HEK293 (cell line): ENCODE results near the gene ABHD14A.

Source experiments
- CTCF ChIA-PET: fragments of 350-600 bp; formaldehyde crosslinking; extraction: SDS; loops from one replicate; lab custom pipeline; 2021; ENCODE audit warnings: antibody characterized with exemption; lab: Yijun Ruan, JAX
- POLR2A ChIA-PET: fragments of 300-600 bp; formaldehyde crosslinking; extraction: SDS; loops from one replicate; lab custom pipeline; 2020; ENCODE audit warnings: antibody characterized with exemption, inconsistent platforms; lab: Yijun Ruan, JAX
- H3K27ac ChIP-seq: fragments of 200-500 bp; sonication (Bioruptor generic); 2 replicates; pipeline ENCODE4 v1.5.1; 2014; ENCODE audit warnings: low read depth, low read length, control low read depth, inconsistent platforms; ENCODE audit errors: extremely low read depth
- H3K36me3 ChIP-seq, 2 experiments: fragments of 200-500 bp in 1 of 2; sonication (Bioruptor generic) in 1 of 2; 1 replicate in 1 of 2; 2 replicates in 1 of 2; pipeline ENCODE4 v1.5.1; 2014 to 2017; ENCODE audit warnings: inconsistent platforms in 2 of 2, low read length in 2 of 2; ENCODE audit not compliant: control insufficient read depth in 2 of 2, insufficient read depth in 1 of 2
- H3K4me1 ChIP-seq: fragments of 200-500 bp; sonication (Bioruptor generic); 2 replicates; pipeline ENCODE4 v1.5.1; 2014; ENCODE audit warnings: mild to moderate bottlenecking, low read length, inconsistent platforms; ENCODE audit not compliant: control insufficient read depth, insufficient read depth
- H3K4me3 ChIP-seq: 2 replicates; pipeline ENCODE4 v1.5.1; 2011; ENCODE audit warnings: low read depth, mild to moderate bottlenecking, control low read depth, low read length, moderate library complexity
- H3K9me3 ChIP-seq: fragments of 200-500 bp; sonication (Bioruptor generic); 2 replicates; pipeline ENCODE4 v1.5.1; 2014; ENCODE audit warnings: low read depth, low read length, inconsistent platforms; ENCODE audit not compliant: control insufficient read depth, insufficient read depth
- EGR2 ChIP-seq: fragments of 450-650 bp; formaldehyde crosslinking; IDR thresholded peaks from 2 replicates; pipeline ENCODE4 v1.5.1; 2016; ENCODE audit warnings: low read depth, missing biosample characterization, missing genetic modification characterization
- FEZF1 ChIP-seq: fragments of 450-650 bp; formaldehyde crosslinking; IDR thresholded peaks from 2 replicates; pipeline ENCODE4 v1.5.1; 2016; ENCODE audit warnings: missing biosample characterization, missing genetic modification characterization
- HOXA7 ChIP-seq: sonication (generic); formaldehyde crosslinking; IDR thresholded peaks from 2 replicates; pipeline ENCODE4 v1.8.1; 2022; ENCODE audit warnings: missing genetic modification reagents, borderline replicate concordance
- PRDM1 ChIP-seq: fragments of 450-650 bp; formaldehyde crosslinking; IDR thresholded peaks from 2 replicates; pipeline ENCODE4; 2016; ENCODE audit warnings: missing biosample characterization, missing genetic modification characterization
- SP2 ChIP-seq: fragments of 450-650 bp; formaldehyde crosslinking; IDR thresholded peaks from 2 replicates; pipeline ENCODE4 v1.5.1; 2016; ENCODE audit warnings: missing biosample characterization, missing genetic modification characterization
- TCF7L2 ChIP-seq: IDR thresholded peaks from 2 replicates; pipeline ENCODE4 v1.6.1; 2011; ENCODE audit warnings: low read depth, mild to moderate bottlenecking, inconsistent platforms, low read length, moderate library complexity, borderline replicate concordance
- ZEB2 ChIP-seq: fragments of 450-650 bp; formaldehyde crosslinking; IDR thresholded peaks from 2 replicates; pipeline ENCODE4 v1.5.1; 2016; ENCODE audit warnings: missing biosample characterization, missing genetic modification characterization
- ZFP69B ChIP-seq: fragments of 450-650 bp; formaldehyde crosslinking; IDR thresholded peaks from 2 replicates; pipeline ENCODE4 v1.5.1; 2016; ENCODE audit warnings: missing biosample characterization, missing genetic modification characterization
- ZNF223 ChIP-seq: fragments of 450-650 bp; formaldehyde crosslinking; IDR thresholded peaks from 2 replicates; pipeline ENCODE4 v1.5.1; 2016; ENCODE audit warnings: missing biosample characterization, missing genetic modification characterization
- ZNF239 ChIP-seq: fragments of 450-650 bp; formaldehyde crosslinking; IDR thresholded peaks from 2 replicates; pipeline ENCODE4 v1.5.1; 2016; ENCODE audit warnings: missing biosample characterization, missing genetic modification characterization
- ZNF366 ChIP-seq: fragments of 450-650 bp; formaldehyde crosslinking; conservative IDR thresholded peaks from 2 replicates; pipeline ENCODE4 v1.5.1; 2016; ENCODE audit warnings: missing biosample characterization, missing genetic modification characterization
- ZNF747 ChIP-seq: fragments of 450-650 bp; formaldehyde crosslinking; IDR thresholded peaks from 2 replicates; pipeline ENCODE4 v1.5.1; 2016; ENCODE audit warnings: missing biosample characterization, missing genetic modification characterization
- TF ChIP-seq, protein P1 (sequence below): fragments of 450-650 bp; formaldehyde crosslinking; IDR thresholded peaks from 2 replicates; pipeline ENCODE4 v1.5.1; 2017; ENCODE audit warnings: missing biosample characterization, mild to moderate bottlenecking, missing genetic modification characterization, moderate library complexity
- TF ChIP-seq, protein P2 (sequence below): fragments of 450-650 bp; formaldehyde crosslinking; IDR thresholded peaks from 2 replicates; pipeline ENCODE4 v1.5.1; 2016; ENCODE audit warnings: missing biosample characterization, missing genetic modification characterization
- TF ChIP-seq, protein P3 (sequence below): fragments of 450-650 bp; formaldehyde crosslinking; IDR thresholded peaks from 2 replicates; pipeline ENCODE4 v1.5.1; 2016; ENCODE audit warnings: missing biosample characterization, missing genetic modification characterization
- TF ChIP-seq, protein P4 (sequence below): fragments of 450-650 bp; formaldehyde crosslinking; IDR thresholded peaks from 2 replicates; pipeline ENCODE4 v1.5.1; 2016; ENCODE audit warnings: missing biosample characterization, missing genetic modification characterization, borderline replicate concordance
- TF ChIP-seq, protein P5 (sequence below): fragments of 450-650 bp; formaldehyde crosslinking; IDR thresholded peaks from 2 replicates; pipeline ENCODE4 v1.5.1; 2016; ENCODE audit warnings: missing biosample characterization, missing genetic modification characterization, borderline replicate concordance
- TF ChIP-seq, protein P6 (sequence below): fragments of 450-650 bp; formaldehyde crosslinking; IDR thresholded peaks from 2 replicates; pipeline ENCODE4 v1.5.1; 2017; ENCODE audit warnings: missing biosample characterization, missing genetic modification characterization

Gene ABHD14A

DNA sequence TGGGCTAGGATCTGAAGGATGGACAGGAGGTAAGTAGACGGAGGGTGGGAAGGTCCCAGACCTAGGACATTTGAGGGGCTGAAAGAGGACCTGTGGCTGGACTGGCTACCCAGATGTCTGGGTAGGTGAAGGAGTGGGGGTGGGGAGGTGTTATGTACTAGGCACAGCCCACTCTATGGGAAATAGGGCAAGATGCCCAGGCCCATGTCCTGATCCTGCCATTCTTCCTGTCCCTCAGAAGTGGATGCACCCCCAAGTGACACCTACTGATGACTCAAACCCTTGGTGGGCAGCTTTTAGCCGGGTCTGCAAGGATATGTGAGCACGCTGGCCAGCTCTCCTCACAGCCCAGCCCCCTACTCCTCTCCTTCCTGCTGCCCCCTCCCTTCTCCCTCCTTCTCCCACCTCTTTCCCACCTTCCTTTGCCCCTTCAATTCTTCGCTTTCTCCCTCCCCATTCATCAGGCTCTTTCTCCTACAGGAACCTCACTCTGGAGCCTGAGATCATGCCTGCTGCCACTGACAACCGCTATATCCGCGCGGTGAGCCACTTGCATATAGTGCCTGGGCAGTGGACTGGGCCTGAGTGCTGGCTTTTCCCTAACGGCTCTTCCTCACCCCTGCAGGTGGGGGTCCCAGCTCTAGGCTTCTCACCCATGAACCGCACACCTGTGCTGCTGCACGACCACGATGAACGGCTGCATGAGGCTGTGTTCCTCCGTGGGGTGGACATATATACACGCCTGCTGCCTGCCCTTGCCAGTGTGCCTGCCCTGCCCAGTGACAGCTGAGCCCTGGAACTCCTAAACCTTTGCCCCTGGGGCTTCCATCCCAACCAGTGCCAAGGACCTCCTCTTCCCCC, 13.7 kb downstream of the ABHD14A start:
- Histone ChIP-seq H3K27ac (no peak overlapping the region), H3K36me3 (peaks cover 0 to 23% of the 10 kb centered on the region in 2 experiments; a peak in 2 of 3 replicates), H3K4me1 (no peaks in the 10 kb centered on the region), H3K4me3 (no peak overlapping the region), H3K9me3 (no peaks in the 10 kb centered on the region)
- ChIA-PET POLR2A (interaction anchor here (0.8 kb wide), 1 partner anchor 14 kb away, joined by 3 read pairs; the partner anchor contains the start of gene ABHD14A), CTCF (interaction anchor here (0.6 kb wide), 1 partner anchor 233 kb away, joined by 3 read pairs; no protein-coding TSS in a partner anchor)
- TF ChIP-seq, protein P1, sequence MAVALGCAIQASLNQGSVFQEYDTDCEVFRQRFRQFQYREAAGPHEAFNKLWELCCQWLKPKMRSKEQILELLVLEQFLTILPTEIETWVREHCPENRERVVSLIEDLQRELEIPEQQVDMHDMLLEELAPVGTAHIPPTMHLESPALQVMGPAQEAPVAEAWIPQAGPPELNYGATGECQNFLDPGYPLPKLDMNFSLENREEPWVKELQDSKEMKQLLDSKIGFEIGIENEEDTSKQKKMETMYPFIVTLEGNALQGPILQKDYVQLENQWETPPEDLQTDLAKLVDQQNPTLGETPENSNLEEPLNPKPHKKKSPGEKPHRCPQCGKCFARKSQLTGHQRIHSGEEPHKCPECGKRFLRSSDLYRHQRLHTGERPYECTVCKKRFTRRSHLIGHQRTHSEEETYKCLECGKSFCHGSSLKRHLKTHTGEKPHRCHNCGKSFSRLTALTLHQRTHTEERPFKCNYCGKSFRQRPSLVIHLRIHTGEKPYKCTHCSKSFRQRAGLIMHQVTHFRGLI (tag by site-specific recombination), result peak; percentile 85
- TF ChIP-seq ZNF747 (tag by site-specific recombination), result no peak
- TF ChIP-seq ZFP69B, result no peak
- TF ChIP-seq FEZF1 (tag by site-specific recombination), result no peak
- TF ChIP-seq ZNF223 (tag by site-specific recombination), result no peak
- TF ChIP-seq, protein P2, sequence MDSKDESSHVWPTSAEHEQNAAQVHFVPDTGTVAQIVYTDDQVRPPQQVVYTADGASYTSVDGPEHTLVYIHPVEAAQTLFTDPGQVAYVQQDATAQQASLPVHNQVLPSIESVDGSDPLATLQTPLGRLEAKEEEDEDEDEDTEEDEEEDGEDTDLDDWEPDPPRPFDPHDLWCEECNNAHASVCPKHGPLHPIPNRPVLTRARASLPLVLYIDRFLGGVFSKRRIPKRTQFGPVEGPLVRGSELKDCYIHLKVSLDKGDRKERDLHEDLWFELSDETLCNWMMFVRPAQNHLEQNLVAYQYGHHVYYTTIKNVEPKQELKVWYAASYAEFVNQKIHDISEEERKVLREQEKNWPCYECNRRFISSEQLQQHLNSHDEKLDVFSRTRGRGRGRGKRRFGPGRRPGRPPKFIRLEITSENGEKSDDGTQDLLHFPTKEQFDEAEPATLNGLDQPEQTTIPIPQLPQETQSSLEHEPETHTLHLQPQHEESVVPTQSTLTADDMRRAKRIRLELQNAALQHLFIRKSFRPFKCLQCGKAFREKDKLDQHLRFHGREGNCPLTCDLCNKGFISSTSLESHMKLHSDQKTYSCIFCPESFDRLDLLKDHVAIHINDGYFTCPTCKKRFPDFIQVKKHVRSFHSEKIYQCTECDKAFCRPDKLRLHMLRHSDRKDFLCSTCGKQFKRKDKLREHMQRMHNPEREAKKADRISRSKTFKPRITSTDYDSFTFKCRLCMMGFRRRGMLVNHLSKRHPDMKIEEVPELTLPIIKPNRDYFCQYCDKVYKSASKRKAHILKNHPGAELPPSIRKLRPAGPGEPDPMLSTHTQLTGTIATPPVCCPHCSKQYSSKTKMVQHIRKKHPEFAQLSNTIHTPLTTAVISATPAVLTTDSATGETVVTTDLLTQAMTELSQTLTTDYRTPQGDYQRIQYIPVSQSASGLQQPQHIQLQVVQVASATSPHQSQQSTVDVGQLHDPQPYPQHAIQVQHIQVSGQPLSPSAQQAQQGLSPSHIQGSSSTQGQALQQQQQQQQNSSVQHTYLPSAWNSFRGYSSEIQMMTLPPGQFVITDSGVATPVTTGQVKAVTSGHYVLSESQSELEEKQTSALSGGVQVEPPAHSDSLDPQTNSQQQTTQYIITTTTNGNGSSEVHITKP (tag by site-specific recombination), result peak; percentile 54
- peak; percentile 44; the same call in 1 of the 2 replicates for TF ChIP-seq SP2 (tag by site-specific recombination)
- TF ChIP-seq, protein P3, sequence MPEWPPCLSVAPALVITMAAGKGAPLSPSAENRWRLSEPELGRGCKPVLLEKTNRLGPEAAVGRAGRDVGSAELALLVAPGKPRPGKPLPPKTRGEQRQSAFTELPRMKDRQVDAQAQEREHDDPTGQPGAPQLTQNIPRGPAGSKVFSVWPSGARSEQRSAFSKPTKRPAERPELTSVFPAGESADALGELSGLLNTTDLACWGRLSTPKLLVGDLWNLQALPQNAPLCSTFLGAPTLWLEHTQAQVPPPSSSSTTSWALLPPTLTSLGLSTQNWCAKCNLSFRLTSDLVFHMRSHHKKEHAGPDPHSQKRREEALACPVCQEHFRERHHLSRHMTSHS (tag by site-specific recombination), result no peak
- TF ChIP-seq TCF7L2, result no peak
- peak; percentile 48 for TF ChIP-seq EGR2
- TF ChIP-seq, protein P4, sequence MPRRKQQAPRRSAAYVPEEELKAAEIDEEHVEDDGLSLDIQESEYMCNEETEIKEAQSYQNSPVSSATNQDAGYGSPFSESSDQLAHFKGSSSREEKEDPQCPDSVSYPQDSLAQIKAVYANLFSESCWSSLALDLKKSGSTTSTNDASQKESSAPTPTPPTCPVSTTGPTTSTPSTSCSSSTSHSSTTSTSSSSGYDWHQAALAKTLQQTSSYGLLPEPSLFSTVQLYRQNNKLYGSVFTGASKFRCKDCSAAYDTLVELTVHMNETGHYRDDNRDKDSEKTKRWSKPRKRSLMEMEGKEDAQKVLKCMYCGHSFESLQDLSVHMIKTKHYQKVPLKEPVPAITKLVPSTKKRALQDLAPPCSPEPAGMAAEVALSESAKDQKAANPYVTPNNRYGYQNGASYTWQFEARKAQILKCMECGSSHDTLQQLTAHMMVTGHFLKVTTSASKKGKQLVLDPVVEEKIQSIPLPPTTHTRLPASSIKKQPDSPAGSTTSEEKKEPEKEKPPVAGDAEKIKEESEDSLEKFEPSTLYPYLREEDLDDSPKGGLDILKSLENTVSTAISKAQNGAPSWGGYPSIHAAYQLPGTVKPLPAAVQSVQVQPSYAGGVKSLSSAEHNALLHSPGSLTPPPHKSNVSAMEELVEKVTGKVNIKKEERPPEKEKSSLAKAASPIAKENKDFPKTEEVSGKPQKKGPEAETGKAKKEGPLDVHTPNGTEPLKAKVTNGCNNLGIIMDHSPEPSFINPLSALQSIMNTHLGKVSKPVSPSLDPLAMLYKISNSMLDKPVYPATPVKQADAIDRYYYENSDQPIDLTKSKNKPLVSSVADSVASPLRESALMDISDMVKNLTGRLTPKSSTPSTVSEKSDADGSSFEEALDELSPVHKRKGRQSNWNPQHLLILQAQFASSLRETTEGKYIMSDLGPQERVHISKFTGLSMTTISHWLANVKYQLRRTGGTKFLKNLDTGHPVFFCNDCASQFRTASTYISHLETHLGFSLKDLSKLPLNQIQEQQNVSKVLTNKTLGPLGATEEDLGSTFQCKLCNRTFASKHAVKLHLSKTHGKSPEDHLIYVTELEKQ (tag by site-specific recombination), result no peak
- TF ChIP-seq, protein P5, sequence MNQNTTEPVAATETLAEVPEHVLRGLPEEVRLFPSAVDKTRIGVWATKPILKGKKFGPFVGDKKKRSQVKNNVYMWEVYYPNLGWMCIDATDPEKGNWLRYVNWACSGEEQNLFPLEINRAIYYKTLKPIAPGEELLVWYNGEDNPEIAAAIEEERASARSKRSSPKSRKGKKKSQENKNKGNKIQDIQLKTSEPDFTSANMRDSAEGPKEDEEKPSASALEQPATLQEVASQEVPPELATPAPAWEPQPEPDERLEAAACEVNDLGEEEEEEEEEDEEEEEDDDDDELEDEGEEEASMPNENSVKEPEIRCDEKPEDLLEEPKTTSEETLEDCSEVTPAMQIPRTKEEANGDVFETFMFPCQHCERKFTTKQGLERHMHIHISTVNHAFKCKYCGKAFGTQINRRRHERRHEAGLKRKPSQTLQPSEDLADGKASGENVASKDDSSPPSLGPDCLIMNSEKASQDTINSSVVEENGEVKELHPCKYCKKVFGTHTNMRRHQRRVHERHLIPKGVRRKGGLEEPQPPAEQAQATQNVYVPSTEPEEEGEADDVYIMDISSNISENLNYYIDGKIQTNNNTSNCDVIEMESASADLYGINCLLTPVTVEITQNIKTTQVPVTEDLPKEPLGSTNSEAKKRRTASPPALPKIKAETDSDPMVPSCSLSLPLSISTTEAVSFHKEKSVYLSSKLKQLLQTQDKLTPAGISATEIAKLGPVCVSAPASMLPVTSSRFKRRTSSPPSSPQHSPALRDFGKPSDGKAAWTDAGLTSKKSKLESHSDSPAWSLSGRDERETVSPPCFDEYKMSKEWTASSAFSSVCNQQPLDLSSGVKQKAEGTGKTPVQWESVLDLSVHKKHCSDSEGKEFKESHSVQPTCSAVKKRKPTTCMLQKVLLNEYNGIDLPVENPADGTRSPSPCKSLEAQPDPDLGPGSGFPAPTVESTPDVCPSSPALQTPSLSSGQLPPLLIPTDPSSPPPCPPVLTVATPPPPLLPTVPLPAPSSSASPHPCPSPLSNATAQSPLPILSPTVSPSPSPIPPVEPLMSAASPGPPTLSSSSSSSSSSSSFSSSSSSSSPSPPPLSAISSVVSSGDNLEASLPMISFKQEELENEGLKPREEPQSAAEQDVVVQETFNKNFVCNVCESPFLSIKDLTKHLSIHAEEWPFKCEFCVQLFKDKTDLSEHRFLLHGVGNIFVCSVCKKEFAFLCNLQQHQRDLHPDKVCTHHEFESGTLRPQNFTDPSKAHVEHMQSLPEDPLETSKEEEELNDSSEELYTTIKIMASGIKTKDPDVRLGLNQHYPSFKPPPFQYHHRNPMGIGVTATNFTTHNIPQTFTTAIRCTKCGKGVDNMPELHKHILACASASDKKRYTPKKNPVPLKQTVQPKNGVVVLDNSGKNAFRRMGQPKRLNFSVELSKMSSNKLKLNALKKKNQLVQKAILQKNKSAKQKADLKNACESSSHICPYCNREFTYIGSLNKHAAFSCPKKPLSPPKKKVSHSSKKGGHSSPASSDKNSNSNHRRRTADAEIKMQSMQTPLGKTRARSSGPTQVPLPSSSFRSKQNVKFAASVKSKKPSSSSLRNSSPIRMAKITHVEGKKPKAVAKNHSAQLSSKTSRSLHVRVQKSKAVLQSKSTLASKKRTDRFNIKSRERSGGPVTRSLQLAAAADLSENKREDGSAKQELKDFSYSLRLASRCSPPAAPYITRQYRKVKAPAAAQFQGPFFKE (tag by site-specific recombination), result 0 out of 2 replicates have a peak, but pooled peaks have one; percentile 39
- no peak for TF ChIP-seq ZEB2 (tag by site-specific recombination)
- 0 out of 2 replicates have a peak, but pooled peaks have one; percentile 40 for TF ChIP-seq ZNF366 (tag by site-specific recombination)
- TF ChIP-seq PRDM1, result 0 out of 2 replicates have a peak, but pooled peaks have one; percentile 10
- TF ChIP-seq HOXA7 (CRISPR knock-in tag), result no peak
- TF ChIP-seq, protein P6, sequence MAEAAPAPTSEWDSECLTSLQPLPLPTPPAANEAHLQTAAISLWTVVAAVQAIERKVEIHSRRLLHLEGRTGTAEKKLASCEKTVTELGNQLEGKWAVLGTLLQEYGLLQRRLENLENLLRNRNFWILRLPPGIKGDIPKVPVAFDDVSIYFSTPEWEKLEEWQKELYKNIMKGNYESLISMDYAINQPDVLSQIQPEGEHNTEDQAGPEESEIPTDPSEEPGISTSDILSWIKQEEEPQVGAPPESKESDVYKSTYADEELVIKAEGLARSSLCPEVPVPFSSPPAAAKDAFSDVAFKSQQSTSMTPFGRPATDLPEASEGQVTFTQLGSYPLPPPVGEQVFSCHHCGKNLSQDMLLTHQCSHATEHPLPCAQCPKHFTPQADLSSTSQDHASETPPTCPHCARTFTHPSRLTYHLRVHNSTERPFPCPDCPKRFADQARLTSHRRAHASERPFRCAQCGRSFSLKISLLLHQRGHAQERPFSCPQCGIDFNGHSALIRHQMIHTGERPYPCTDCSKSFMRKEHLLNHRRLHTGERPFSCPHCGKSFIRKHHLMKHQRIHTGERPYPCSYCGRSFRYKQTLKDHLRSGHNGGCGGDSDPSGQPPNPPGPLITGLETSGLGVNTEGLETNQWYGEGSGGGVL (tag by site-specific recombination), result peak; percentile 78
- TF ChIP-seq ZNF239 (tag by site-specific recombination), result no peak
